ENCODE measurements around the gene LZTR1.

The LZTR1 gene

DNA sequence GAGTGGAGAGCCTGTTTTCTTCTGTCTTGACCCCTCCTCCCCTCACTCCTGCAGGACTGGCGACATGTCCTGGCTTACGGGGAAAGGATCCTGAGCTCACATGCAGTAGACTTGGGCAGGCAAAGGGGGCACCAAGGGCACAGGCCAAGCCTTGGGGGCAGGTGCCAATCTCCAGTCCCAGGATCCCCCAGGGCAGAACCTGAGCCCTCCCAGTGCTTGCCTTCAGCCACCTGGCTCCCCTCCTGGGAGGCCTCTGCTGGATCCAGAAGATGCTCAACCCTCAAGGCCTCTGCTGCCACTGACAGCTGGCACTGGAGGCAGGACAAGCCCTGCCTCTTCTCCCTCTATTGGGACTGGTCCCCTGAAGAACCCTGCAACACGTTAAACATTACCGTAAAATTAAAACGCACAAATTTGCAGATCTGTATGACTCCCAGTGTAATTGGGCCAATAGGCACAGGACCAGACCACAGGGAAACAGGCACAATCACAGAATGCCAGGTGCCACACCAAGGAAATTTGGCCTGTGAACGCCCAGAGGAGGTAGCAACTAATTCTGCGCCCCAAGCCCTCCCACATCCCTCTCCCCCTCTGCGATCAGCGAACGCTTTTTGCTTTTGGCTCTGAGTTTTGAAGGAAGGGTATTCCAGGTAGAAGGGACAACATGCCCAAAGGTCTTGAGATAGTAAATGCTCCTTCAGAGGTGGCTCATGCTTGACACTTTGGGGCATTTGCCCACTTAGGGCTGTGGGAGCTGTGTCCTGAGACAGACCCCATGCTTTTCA is 967 bp upstream of the LZTR1 start:
- DNase-seq (ENCODE audit: low read depth in 2 of 2), result no peak

DNA sequence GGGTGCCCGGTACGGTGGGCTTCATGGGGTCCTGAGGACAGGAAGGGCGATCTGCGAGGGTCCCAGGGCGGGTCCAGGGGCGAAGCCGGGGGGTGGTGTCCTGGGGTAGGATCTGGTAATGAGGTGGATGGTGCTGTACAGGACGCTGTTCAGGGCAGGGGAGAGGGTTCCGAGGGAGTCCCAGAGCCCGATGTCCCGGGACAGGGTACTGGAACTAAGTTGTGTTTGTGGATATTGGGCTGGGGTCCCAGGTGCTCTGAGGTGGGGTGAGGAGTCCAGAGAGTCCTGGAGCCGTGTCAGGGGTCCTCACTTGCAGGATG is 426 bp downstream of the LZTR1 start:
- DNase-seq (ENCODE audit: low read depth in 2 of 2), result no peak

DNA sequence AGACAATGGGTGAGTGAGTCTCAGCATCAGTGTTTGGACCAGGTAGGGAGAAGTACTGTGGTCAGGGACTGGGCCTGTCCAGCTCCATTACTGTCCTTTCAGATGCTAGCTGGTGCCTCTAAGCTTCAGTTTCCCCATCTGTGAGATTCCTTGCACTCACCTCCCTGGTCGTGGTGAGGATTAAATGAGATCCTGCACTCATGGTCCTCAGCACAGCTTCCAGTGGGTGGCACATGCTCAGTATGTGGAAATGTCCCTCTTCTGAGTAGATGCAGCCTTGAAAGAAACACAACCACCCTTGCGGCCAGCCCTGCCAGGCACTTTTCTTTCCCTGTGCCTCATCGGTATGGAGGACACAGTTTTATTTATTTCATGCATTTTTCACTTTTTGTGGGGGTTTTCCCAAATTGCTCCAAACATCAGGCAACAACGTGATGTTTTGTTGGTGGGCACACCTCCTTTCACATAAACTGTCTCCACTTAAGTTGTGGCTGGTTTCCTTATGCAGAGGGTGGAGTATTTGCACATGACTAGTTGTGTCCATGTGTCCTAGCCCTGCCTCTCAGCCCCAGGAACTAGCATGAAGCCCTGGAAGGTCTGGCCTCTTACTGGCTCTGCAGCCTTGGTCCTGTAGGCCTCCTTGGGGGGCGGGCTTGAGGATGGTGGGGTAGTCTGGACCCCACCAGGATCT is 1.1 kb downstream of the LZTR1 start:
- no peak for DNase-seq (ENCODE audit: low read depth in 2 of 2)

DNA sequence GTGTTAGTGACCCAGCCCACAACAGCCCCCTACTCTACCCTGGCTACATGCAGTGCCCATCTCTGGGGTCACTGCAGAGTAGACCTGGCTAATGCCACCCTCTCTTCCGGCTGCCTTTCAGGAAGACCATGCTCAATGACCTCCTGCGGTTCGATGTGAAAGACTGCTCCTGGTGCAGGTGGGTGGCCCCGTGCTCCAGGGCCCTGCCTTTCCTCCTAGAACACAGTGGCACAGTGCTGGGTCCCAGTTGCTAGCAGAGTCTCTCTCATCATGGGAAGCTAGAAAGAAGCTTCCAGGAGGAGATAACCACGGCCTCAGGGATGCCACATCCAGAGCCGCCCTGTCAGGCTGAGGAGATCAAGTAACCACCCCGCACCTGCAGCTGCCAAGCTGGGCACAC is 3.6 kb downstream of the LZTR1 start:
- DNase-seq (ENCODE audit: low read depth in 2 of 2), result no peak

DNA sequence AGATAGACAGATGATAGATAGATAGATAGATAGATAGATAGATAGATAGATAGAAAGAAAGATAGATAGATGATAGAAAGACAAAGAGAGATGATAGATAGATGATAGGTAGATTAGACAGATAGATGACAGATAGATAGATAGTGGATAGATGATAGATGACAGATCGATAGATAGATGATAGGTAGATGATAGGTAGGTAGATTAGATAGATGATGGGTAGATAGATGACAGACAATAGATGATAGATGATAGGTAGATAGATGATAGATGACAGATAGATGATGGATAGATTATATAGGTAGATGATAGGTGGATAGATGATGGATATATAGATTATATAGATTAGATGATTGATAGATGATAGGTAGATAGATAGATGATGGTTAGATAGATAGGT is 4.3 kb downstream of the LZTR1 start:
- no peak for DNase-seq (ENCODE audit: low read depth in 2 of 2)

DNA sequence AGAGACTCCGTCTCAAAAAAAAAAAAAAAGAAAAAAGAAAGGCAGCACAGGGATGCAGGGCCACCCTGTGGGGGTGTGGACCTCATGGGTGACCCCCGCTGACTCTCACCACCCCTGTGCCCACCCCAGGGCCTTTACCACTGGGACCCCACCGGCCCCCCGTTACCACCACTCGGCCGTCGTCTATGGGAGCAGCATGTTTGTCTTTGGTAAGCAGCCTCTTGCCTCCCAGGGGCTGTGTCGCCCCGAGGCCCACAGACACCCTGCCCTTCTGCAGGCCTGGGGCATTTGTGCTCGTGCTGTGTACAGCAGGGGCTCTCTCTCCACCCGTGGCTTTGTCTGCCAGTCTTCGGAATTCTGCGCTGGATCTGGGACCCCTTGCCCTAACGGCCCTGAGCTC is 5.3 kb downstream of the LZTR1 start:
- DNase-seq (ENCODE audit: low read depth in 2 of 2), result no peak

DNA sequence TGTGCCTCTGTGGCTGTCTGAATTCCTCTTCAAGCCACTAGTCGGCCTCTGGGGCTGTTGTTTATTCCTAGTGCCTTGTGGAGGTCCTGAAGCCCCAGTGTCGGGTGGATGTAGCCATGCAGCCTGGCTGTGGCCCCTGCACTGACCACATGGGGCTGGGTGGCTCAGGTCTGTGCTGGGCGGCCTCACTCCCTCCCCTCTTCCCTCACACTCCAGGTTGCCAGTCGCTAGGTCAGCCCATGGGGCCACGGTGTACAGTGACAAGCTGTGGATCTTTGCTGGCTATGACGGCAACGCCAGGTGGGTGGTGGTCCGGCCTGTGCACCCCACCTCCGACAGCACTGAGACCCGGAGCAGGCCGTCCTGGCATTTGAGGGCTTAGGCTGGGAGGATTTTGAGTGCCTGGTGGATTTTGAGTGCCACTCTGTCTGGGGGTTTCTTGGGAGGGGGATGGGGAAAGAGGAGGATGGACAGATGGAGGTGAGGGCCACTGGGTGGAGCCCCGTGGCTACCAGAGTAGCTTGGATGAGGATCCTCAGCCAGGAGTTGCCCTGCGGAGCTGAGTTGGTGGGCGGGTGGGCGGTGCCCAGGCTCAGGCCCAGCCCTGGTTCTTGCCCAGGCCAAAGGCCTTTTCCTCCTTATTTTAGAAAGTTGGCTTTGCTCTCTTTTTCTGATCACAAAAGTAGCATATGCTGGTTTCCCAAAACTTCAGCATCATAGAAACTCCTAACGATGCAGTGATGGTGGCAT is 6.7 kb downstream of the LZTR1 start:
- no peak for DNase-seq (ENCODE audit: low read depth in 2 of 2)

DNA sequence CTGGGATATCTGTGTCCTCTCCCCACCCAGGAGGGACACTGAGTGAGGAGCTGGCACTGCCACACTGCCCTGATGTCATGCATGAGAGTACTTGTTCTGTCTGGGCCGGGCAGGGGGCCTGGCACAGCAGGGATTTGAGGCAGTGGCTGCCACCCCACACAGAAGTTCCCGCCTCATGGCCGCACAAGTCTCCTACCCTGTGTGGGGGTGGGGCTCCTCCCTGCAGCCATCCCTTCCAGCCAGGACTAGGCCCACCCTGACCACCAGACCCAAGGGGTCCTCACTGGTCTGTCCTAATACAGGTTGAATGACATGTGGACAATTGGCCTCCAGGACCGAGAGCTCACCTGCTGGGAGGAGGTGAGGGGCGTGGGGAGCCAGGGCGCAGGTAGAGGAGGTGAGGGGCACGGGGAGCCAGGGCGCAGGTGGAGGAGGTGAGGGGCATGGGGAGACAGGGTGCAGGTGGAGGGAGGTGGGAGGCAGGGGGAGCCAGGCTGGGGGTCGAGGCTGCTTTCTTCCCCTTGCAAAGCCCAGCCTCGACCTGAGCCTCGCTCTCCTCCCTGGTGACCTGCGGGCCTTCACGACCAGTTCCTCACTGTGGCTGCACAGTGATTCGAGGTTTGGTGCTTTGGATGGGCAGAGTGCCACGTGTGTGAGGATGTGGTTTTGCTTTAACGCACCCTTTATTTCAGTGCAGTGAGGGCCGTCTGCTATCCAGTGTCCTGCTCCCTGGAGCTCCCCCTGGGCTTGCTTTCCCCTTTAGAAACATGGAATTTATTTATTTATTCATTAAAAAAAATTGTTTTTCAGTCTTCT is 7.4 kb downstream of the LZTR1 start:
- no peak for DNase-seq (ENCODE audit: low read depth in 2 of 2)

DNA sequence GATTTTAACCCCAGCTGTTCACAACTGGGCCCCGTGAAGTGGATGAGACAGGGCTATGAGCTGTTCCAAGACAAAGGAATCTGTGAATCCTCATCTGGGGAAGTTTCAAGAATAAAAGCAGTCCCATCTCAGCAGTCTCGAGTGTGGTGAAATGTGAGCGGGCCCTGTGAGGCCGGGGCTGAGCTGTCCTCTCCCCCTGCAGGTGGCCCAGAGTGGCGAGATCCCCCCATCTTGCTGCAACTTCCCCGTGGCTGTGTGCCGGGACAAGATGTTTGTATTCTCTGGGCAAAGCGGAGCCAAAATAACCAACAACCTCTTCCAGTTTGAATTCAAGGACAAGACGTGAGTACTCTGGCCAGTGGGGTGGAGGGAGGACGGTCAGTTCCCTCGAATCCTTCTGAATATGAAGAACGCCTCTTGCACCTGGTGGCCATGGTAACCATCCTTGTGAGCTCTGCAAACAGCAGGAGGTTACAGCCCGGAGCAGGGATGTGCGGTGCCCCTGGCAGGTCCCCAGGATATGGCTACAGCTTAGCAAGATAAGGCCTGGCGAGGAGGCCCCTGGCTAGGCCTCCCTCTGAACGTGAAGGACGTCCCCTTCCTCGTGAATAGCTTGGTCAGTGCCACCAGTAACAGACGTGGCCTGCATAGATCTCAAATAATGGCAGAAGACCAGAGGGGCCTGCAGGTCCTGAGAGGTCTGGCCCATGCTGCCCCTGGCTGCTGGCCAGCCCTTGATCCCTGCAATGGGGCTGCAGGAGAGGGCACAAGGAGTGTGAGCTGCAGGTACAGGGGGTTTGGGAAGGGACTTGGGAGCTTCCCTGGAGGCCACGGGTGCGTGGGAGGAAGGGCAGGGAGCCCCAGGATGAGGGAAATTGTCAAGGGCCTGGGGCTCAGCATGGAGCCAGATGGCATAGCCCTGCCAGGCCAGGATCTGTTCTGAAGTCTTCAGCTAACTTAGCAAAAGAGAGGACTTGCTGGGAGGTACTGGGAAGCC is 8.4 kb downstream of the LZTR1 start:
- DNase-seq (ENCODE audit: low read depth in 2 of 2), result no peak

DNA sequence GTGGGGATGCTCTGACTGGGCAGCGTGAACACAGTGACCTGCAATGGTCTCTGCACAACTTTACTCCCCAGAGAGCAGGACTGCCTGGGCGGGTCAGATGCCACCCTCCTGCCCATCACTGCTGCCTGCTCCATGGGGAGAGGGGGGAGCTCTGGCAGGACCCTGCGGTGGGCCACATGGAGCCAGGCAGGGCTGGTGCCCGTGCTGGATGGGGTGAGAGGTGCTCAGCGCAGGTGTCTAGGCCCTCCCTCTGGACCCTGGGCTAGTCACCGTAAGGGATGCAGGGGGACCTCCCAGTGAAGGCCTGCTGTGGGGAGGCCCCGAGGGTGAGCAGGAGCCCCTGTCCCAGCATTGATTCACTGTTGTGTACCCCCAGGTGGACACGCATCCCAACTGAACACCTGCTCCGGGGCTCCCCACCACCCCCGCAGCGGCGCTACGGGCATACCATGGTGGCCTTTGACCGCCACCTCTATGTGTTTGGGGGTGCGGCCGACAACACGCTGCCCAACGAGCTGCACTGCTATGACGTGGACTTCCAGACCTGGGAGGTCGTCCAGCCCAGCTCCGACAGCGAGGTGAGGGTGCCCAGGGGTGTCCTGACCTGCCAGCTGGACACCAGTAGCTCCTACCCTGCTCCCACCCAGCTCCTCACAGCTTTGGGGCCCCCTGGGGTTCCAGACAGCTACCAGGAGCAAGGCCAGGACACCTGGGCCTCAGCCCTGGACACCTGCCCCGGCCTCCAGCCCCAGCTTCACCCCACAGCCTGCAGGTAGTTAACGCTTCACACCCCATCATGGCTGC is 9.4 kb downstream of the LZTR1 start:
- no peak for DNase-seq (ENCODE audit: low read depth in 2 of 2)

DNA sequence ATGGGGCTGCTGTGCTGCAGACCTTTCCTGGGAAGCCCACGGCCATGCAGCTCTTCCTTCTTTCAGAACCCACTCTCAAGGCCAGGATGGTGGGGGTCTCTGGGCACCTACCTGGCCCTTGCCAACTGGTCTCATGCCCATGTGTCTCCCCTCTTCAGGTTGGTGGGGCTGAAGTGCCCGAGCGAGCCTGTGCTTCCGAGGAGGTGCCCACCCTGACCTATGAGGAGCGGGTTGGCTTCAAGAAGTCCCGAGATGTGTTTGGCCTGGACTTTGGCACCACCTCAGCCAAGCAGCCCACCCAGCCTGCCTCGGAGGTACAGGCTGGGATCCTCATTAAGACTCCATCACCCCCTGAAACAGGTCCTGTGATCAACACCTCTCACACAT is 10.0 kb downstream of the LZTR1 start:
- DNase-seq (ENCODE audit: low read depth in 2 of 2), result no peak

DNA sequence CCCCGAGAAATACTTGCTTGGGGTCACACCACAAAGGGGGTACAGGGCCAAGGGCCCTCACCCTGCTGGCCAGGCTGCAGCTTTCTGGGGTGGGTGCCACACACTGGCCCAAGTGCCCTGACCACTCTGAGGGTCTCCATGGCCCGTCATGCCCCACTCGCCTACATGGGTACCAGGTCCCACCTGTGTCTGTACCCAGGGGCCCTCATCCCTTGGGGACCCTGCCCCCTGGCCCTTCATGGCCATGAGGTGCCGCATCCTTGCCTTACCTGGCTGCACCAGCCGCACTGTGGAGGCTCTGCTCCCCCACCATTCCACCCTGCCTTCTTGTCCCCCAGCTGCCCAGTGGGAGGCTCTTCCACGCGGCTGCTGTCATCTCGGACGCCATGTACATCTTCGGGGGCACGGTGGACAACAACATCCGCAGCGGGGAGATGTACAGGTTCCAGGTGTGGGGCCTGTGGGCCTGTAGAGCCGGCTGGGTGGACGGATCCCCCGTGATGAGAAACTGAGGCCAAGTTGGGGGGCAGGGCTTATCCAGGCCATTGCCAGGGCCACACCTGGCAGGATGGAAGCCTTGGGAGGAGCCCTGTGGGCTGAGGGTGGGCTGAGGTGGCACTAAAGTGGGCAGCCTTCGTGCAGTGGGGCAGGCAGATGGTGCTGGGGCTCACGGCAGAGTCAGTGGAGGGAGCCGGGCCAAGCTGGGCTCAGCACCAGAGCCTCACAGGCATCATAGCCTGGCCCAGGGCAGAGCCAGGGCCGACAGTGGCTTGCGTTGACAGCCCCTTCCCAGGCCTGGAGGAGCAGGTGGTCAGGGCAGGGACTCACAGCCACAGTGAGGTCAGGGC is 10.6 kb downstream of the LZTR1 start:
- DNase-seq (ENCODE audit: low read depth in 2 of 2), result no peak

DNA sequence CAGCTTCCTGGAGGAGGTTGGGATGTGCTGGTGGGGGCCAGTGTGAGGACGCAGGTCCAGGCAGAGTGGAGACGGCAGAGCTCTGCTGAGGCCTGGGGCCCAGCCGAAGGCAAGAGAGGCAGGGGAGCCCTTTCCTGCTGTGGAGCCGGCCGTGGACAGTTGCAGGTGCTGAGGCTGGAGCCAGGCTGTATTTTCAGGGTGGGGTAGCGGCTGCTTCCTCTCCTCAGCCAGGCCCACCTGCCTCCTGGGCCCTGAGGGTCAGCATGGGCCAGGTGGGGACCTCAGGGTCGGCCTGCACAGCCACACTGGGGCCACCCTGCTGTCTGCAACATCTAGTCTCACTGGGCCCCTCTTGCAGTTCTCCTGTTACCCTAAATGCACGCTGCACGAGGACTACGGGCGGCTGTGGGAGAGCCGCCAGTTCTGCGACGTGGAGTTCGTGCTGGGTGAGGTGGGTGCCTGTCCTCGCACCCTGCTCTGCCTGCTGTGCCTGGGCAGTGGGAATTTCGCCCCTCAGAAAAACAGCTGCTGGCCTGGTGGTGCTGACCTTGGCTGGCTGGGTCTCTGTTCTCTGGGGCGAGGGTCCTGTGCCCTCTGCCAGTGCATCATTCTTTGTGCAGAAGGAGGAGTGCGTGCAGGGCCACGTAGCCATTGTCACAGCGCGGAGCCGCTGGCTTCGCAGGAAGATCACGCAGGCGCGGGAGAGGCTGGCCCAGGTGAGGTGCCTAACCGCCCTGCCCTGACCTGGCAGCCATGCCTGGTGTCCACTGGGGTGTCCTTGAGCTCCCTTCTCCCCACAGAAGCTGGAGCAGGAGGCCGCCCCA is 11.4 kb downstream of the LZTR1 start:
- no peak for DNase-seq (ENCODE audit: low read depth in 2 of 2)

DNA sequence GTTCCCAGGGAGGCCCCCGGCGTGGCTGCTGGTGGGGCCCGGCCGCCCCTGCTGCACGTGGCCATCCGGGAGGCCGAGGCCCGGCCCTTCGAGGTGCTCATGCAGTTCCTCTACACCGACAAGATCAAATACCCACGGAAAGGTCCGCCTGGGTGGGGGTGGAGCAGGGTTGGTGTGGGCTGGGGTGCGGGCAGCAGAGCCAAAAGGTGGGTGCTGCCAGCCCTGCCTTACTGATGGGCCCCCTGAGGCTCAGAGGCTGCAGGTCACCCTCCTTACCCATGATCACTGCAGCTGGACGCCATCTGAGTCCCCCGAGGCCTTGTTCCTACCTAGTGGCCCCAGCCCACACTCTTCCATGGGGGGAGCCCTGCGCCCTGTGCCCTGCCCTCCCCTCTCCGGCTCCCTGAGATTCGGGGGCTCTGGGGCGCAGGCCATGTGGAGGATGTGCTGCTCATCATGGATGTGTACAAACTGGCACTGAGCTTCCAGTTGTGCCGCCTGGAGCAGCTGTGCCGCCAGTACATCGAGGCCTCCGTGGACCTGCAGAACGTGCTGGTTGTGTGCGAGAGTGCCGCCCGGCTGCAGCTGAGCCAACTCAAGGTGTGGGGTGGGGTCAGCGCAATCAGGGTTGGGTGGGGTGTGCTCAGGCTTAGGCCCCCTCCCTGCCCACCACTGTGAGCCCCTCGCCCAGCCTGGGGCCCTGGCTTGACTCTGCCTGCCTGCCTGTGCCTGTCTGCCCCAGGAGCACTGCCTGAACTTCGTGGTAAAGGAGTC is 12.2 kb downstream of the LZTR1 start:
- no peak for DNase-seq (ENCODE audit: low read depth in 2 of 2)

DNA sequence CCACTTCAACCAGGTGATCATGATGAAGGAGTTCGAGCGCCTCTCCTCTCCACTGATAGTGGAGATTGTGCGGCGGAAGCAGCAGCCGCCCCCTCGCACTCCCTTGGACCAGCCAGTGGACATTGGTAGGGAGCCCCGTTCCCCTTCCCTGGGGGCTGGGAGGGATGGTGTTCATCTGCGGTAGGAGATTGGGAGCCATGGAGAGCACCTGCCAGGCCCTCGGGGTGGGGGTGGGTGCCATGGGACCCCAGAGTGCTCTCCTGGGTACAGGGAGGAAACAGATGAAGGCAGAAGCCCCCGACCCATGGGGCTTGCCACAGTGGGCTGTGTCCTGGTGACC is 12.8 kb downstream of the LZTR1 start:
- DNase-seq (ENCODE audit: low read depth in 2 of 2), result no peak

DNA sequence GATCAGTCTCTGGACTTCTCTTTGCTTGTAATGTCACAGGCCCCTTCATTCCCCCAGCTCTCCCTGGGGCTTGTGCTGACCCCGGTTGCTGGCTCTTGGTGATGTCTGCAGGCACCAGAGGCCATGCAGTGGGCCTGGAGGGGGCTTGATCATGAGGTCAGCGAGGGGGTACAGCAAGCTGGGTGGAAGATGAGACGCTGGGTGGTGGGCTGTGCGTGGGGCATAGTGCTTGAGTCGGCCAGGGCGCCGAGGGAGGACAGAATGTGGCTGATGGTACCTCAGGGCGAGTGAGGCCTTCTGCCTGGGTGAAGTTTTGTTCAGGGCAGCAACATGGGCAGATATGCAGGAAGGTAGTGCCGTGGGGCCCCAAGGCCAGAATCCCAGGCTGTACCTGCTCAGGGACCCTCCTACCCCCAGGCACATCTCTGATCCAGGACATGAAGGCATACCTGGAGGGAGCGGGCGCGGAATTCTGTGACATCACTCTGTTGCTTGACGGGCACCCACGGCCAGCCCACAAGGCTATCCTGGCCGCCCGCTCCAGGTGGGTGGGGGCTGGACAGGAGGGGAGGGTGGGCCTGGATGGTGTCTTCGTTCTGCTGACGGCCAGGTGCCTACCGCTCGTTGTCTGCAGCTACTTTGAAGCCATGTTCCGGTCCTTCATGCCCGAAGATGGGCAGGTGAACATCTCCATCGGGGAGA is 13.4 kb downstream of the LZTR1 start:
- DNase-seq (ENCODE audit: low read depth in 2 of 2), result no peak

DNA sequence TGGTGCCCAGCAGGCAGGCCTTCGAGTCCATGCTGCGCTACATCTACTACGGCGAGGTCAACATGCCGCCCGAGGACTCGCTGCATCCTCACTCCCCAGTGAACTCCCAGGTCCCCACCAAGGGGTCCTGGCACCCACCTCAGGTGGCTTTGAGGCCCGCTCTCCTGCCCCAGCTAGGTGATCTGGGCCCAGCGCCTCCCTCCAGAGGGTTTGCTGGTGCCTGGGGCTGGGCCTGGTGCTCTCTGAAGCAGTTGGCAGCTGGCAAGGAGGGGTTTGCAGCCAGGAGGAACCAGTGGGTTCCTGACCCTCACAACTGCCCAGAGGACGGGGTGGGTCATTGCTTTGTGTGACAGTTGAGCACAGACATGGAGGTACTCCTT is 13.9 kb downstream of the LZTR1 start:
- DNase-seq (ENCODE audit: low read depth in 2 of 2), result no peak
